Right ventricle myocardium inferior (tissue), 1 donor: ENCODE results near the gene SMARCC1. TPM values are rescaled to one million over a fixed set of nuclear protein-coding genes. Genes with fewer than 3 reads are reported as not detected.

Source experiments
- ATAC-seq: fragments of 200-7000 bp; cut with Tn5 transposase; one replicate; pipeline ENCODE4 v1.9.1; 2020; ENCODE audit warnings: mild to moderate bottlenecking, moderate library complexity
- DNase-seq: peaks from one replicate; pipeline ENCODE4 v3.0.0; 2021; ENCODE audit errors: missing footprints
- intact Hi-C: fragments of 100-400 bp; cut with DNase I; formaldehyde crosslinking; loops from one replicate; pipeline ENCODE4 v1.11.0; 2022
- total RNA-seq: library from RNA; stranded (reverse); fragmentation: NEBNext Ultra II Directional; extraction: Animal tissue kit (Norgen Biotek cat#: 25700); gene quantifications from one replicate; pipeline ENCODE4 v1.2.1, GENCODE V29; 2021
- donor health status: DM: no; HTN: yes; CAD: no; lungs with severe emphysema.

SMARCC1 gene
- total RNA-seq, 1 donor from 2014 or later: 29.1 TPM

DNA sequence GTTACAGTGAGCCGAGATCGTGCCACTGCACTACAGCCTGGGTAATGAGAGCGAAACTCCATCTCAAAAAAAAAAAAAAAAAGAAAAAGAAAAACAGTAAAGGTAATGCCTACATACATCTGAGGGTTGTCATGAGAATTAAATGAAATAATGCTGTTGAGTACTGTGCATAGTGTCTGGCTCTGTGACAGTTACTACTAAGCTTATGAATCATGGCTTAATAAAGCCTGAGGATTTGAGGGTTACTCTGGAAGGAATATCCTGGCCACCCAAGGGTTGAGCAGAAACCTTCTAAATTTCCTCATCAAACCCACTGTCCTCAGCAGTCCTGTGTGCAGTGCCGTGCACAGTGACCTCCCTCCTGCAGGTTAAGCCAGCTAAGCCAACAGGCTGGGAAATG, 241.4 kb downstream of the SMARCC1 start:
- ATAC-seq: no peak
- DNase-seq: no peak
- intact Hi-C loops: no loop called here

- ATAC-seq: no peak
- intact Hi-C loops: no loop called here
Observed at GRCh38 chr3:47536967-47537366, 244.7 kb downstream of the SMARCC1 start.

GRCh38 chr3:47536221-47536891, 245.3 kb downstream of the SMARCC1 start:
- DNase-seq (no peak), ATAC-seq (no peak)
- intact Hi-C loops: no loop called here

More at GRCh38 chr3:47536967-47537366, 244.7 kb downstream of the SMARCC1 start:
- DNase-seq: no peak

Other genes starting within 250 kb of the SMARCC1 start
- gene CSPG5, start 203.0 kb downstream of the SMARCC1 start, total RNA-seq: 0.35 TPM
- gene DHX30, start 21.2 kb upstream of the SMARCC1 start, total RNA-seq: 47.2 TPM
- gene MAP4, start 234.5 kb upstream of the SMARCC1 start, total RNA-seq: 520 TPM